IMR-90 (cell line): ENCODE data around the gene TRIM25. TPM values are rescaled to one million over a fixed set of nuclear protein-coding genes. Genes with fewer than 3 reads are reported as not detected.
"Not testable (repeated sequence)": the region's sequence is repeated elsewhere in the genome, so short reads cannot be mapped to it uniquely, and the experiment has no call there.

Experiments
- ATAC-seq: fragments of 200-7000 bp; cut with Tn5 transposase; 2 replicates; pipeline ENCODE4 v1.9.1; 2020; ENCODE audit warnings: low read depth, mild to moderate bottlenecking, moderate library complexity
- BruUV-seq: library from RNA; stranded (reverse); fragments of 400-500 nt; replicated peaks from 2 replicates; lab custom pipeline; 2021; lab: Mats Ljungman, UMichigan
- CTCF ChIA-PET: fragments of 300-600 bp; formaldehyde crosslinking; extraction: SDS; loops from one replicate; lab custom pipeline; 2021; ENCODE audit warnings: antibody characterized with exemption; lab: Yijun Ruan, JAX
- POLR2A ChIA-PET: fragments of 300-600 bp; sonication (Branson Sonifier 250); formaldehyde crosslinking; loops from one replicate; lab custom pipeline; 2022; ENCODE audit warnings: antibody characterized with exemption; ENCODE audit not compliant: unreplicated experiment; lab: Charles Lee
- DNase-seq: peaks from one replicate; pipeline ENCODE4 v3.0.0; 2013
- H2AFZ ChIP-seq: replicated peaks from 2 replicates; pipeline ENCODE3; 2013; ENCODE audit warnings: low read length, mild to moderate bottlenecking; ENCODE audit not compliant: poor library complexity
- H2AK5ac ChIP-seq: 2 replicates; pipeline ENCODE4 v1.6.1; 2013; ENCODE audit warnings: low read depth, low read length, inconsistent platforms
- H2AK9ac ChIP-seq: replicated peaks from 2 replicates; pipeline ENCODE3; 2013; ENCODE audit warnings: mild to moderate bottlenecking, low read depth, low read length, moderate library complexity; ENCODE audit not compliant: poor library complexity
- H2BK120ac ChIP-seq: 2 replicates; pipeline ENCODE4 v1.6.1; 2013; ENCODE audit warnings: low read depth, low read length, inconsistent platforms
- H2BK15ac ChIP-seq: 3 replicates; pipeline ENCODE4 v1.6.1; 2013; ENCODE audit warnings: low read depth, low read length, inconsistent platforms
- H2BK20ac ChIP-seq: 2 replicates; pipeline ENCODE4 v1.6.1; 2013; ENCODE audit warnings: low read depth, mild to moderate bottlenecking, inconsistent platforms, low read length, moderate library complexity
- H2BK5ac ChIP-seq: 2 replicates; pipeline ENCODE4 v1.6.1; 2013; ENCODE audit warnings: mild to moderate bottlenecking, low read depth, low read length, inconsistent platforms; ENCODE audit not compliant: poor library complexity, severe bottlenecking
- H3K14ac ChIP-seq: replicated peaks from 2 replicates; pipeline ENCODE4 v1.6.1; 2013; ENCODE audit warnings: low read depth, low read length, inconsistent platforms
- H3K18ac ChIP-seq: 2 replicates; pipeline ENCODE4 v1.6.1; 2013; ENCODE audit warnings: low read depth, low read length, control low read depth
- H3K23ac ChIP-seq: 2 replicates; pipeline ENCODE4 v1.6.1; 2013; ENCODE audit warnings: low read depth, low read length, inconsistent platforms
- H3K27ac ChIP-seq: 2 replicates; pipeline ENCODE4 v1.5.1; 2013; ENCODE audit warnings: mild to moderate bottlenecking, control low read depth, low read length; ENCODE audit not compliant: insufficient read depth
- H3K27me3 ChIP-seq: 2 replicates; pipeline ENCODE4 v1.6.1; 2013; ENCODE audit warnings: low read length; ENCODE audit not compliant: control insufficient read depth, insufficient read depth
- H3K36me3 ChIP-seq: 2 replicates; pipeline ENCODE4 v1.6.1; 2013; ENCODE audit warnings: low read length, mixed read lengths; ENCODE audit not compliant: control insufficient read depth, insufficient read depth
- H3K4ac ChIP-seq: 2 replicates; pipeline ENCODE4 v1.6.1; 2013; ENCODE audit warnings: low read depth, low read length, inconsistent platforms
- H3K4me1 ChIP-seq: 2 replicates; pipeline ENCODE4 v1.6.1; 2013; ENCODE audit warnings: low read length, mixed read lengths; ENCODE audit not compliant: control insufficient read depth, insufficient read depth
- H3K4me2 ChIP-seq: 2 replicates; pipeline ENCODE4 v1.6.1; 2013; ENCODE audit warnings: low read depth, mild to moderate bottlenecking, control low read depth, low read length, moderate library complexity
- H3K4me3 ChIP-seq: 2 replicates; pipeline ENCODE4 v1.5.1; 2013; ENCODE audit warnings: low read depth, mild to moderate bottlenecking, control low read depth, low read length, moderate library complexity; ENCODE audit not compliant: insufficient read depth
- H3K56ac ChIP-seq: 2 replicates; pipeline ENCODE4 v1.6.1; 2013; ENCODE audit warnings: low read length, inconsistent platforms; ENCODE audit not compliant: insufficient read depth; ENCODE audit errors: extremely low read depth
- H3K79me1 ChIP-seq, 2 experiments: 2 replicates each; pipeline ENCODE4 v1.6.1; 2013; ENCODE audit warnings: low read length in 2 of 2, inconsistent platforms in 1 of 2, low read depth in 1 of 2
- H3K9ac ChIP-seq: 2 replicates; pipeline ENCODE4 v1.6.1; 2013; ENCODE audit warnings: low read depth, low read length, control low read depth
- H3K9me1 ChIP-seq: 2 replicates; pipeline ENCODE4 v1.6.1; 2013; ENCODE audit warnings: low read length, inconsistent platforms; ENCODE audit not compliant: insufficient read depth
- H3K9me3 ChIP-seq: 2 replicates; pipeline ENCODE4 v1.6.1; 2013; ENCODE audit warnings: low read length; ENCODE audit not compliant: control insufficient read depth, insufficient read depth
- H4K20me1 ChIP-seq: 2 replicates; pipeline ENCODE4 v1.6.1; 2013; ENCODE audit warnings: low read length, inconsistent platforms; ENCODE audit not compliant: insufficient read depth
- H4K5ac ChIP-seq: 2 replicates; pipeline ENCODE4 v1.6.1; 2013; ENCODE audit warnings: mild to moderate bottlenecking, low read depth, low read length, control low read depth
- H4K8ac ChIP-seq, 2 experiments: 2 replicates each; pipeline ENCODE4 v1.6.1; 2013; ENCODE audit warnings: low read depth in 2 of 2, low read length in 2 of 2, control low read depth in 1 of 2, inconsistent platforms in 1 of 2
- H4K91ac ChIP-seq: 2 replicates; pipeline ENCODE4 v1.6.1; 2013; ENCODE audit warnings: low read depth, low read length, inconsistent platforms; ENCODE audit not compliant: insufficient read depth
- WGBS, 2 experiments: methylation state at CpG; one replicate each; pipeline versions ENCODE4 v1.1.5 to v1.1.7; 2013; ENCODE audit warnings: missing lambda C conversion rate in 2 of 2; ENCODE audit not compliant: insufficient read length in 1 of 2; ENCODE audit errors: extremely low coverage in 2 of 2; 5-methylcytosine and 5-hydroxymethylcytosine counted together
- dilution Hi-C: fragments of 300-500 bp; cut with HindIII; formaldehyde crosslinking; loops from one replicate; pipeline ENCODE4 v1.14.3; 2018; ENCODE audit warnings: low sequenced_read_pairs; ENCODE audit not compliant: unreplicated experiment
- in situ Hi-C: fragments of 300-500 bp; cut with MboI; formaldehyde crosslinking; loops from 3 replicates; pipeline ENCODE4 v1.14.3; 2019; ENCODE audit warnings: low sequenced_read_pairs, inconsistent platforms, mixed read lengths
- intact Hi-C: fragments of 100-400 bp; cut with micrococcal nuclease; formaldehyde crosslinking; loops from 2 replicates; pipeline ENCODE4 v1.10.0; 2022
- polyA plus RNA-seq, 3 experiments: library from polyadenylated mRNA; depleted of rRNA; stranded (reverse); fragments of >200 nt; gene quantifications; 2 replicates each; pipeline ENCODE4 v1.2.3, GENCODE V29; 2012; ENCODE audit warnings: low replicate concordance in 1 of 3
- total RNA-seq: library from RNA; depleted of rRNA; stranded (reverse); fragments of >200 nt; gene quantifications from 2 replicates; pipeline ENCODE4 v1.2.3, GENCODE V29; 2012

TRIM25 gene
- total and polyA plus RNA-seq, 2 of the 4 experiments (the other 2 are of a cell fraction): 25.5 to 27.5 TPM

DNA sequence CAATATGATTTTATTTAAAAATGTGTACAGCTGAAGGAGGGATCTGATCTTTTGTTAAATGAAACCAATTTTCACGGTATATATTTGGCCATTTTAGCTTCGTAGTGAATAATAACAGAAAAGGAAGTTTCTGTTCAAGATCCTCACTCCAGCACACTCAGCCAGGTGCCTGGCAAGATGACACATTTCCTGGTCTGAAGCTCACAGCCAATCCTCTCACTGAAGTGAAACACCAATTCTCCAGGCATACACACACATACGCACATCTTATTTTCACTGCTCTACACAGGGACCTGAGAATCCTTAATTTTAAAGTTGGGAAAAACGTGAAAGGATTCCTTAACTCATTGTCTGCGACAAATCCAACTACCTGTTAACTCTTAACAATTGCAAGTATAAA, 24.4 kb upstream of the TRIM25 start:
- H2BK120ac ChIP-seq, H3K14ac ChIP-seq, H3K9me3 ChIP-seq, H2BK5ac ChIP-seq, H3K4me2 ChIP-seq, H3K23ac ChIP-seq, H4K5ac ChIP-seq, H4K20me1 ChIP-seq, POLR2A ChIA-PET, H4K8ac ChIP-seq, H3K56ac ChIP-seq, H3K27ac ChIP-seq, H2BK15ac ChIP-seq, H2BK20ac ChIP-seq, BruUV-seq, H3K4ac ChIP-seq, H3K18ac ChIP-seq, H2AK9ac ChIP-seq, H3K4me3 ChIP-seq, H4K91ac ChIP-seq, ATAC-seq, H3K79me1 ChIP-seq, intact Hi-C loops, H3K9me1 ChIP-seq, H3K27me3 ChIP-seq, H3K4me1 ChIP-seq, H3K9ac ChIP-seq, H2AFZ ChIP-seq, H2AK5ac ChIP-seq, CTCF ChIA-PET, dilution Hi-C loops: not testable (repeated sequence)
- in situ Hi-C loops: loop anchor here (5.0 to 25.0 kb wide), 2 partner anchors 121 to 351 kb away; partner anchors contain the start of gene NOG
- DNase-seq: peak; percentile 27
- WGBS, 2 experiments: no CpG with 5 or more reads among the region's 5 CpGs
- H3K36me3 ChIP-seq: peaks cover 24% of the 10 kb centered on the region
